GM19035 (cell line): ENCODE results near the gene GPC5.
A peak's percentile ranks its signal among the peaks of the same experiment; 100 is the strongest.
"Not testable (repeated sequence)": the region's sequence is repeated elsewhere in the genome, so short reads cannot be mapped to it uniquely, and the experiment has no call there.

ENCODE experiments used
- ATAC-seq: cut with Tn5 transposase; IDR thresholded peaks from one replicate; pipeline ENCODE4 v1.9.1; 2021; ENCODE audit not compliant: unreplicated experiment

The GPC5 gene

GRCh38 chr13:91398413-91399188, at the start of gene GPC5:
Gene GPC5, plus strand, starts transcription at chr13:91398621.
- peak; percentile 94 for ATAC-seq

DNA sequence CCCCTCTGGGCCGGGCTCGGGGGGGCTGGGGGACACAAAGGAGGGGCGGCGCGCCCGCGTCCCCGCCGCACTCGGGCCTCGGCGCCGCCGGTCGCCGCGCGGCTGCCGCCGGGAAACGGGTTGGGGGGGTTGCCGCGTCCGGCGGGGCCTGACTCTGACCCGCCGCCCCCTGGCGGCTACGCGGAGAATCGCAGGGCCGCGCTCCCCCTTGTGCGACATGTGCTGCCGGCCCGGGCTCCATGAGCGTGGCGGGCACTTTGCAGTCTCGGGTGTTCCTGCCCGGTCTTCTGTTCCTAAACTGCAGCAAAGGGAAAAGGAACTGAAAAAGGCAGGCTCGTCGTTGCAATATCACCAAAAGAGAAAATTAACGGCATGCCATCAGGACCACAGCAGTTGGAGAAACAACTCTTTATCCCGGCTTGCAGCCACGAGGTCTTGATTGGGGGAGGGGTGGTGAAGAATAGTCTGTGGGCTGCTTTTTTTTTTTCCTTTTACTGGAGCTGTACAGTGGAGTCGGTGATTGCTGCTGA, 49.5 kb upstream of the GPC5 start:
- ATAC-seq, result peak; percentile 54

DNA sequence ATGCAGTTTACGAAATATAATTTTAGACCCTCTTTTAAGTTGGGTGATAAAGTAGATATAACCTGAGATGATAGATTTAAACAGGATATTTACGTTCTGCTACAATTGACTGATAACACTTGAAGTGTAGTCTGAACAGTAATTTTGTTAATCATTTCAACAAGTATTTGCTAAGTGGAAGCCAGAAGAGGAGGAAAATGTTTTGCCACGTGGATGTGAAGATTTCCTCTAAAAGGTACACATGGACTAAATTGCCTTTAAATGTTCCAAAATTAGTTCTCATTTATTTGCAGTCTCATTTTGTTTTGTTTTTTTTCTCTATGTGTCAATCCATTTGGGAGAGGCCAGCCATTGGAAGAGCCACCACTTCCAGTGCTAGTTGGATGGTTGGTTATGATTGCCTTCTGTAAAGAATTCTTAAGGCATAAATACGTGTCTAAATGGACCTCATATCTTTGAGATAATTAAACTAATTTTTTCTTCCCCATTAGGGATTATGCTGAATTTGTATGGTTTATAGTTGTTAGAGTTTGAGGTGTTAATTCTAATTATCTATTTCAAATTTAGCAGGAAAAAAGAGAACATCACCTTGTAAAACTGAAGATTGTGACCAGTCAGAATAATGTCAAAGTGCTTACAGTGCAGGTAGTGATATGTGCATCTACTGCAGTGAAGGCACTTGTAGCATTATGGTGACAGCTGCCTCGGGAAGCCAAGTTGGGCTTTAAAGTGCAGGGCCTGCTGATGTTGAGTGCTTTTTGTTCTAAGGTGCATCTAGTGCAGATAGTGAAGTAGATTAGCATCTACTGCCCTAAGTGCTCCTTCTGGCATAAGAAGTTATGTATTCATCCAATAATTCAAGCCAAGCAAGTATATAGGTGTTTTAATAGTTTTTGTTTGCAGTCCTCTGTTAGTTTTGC, 48.2 kb upstream of the GPC5 start:
- no peak for ATAC-seq

- ATAC-seq, result no peak
Measured at GRCh38 chr13:91351123-91351522, 47.3 kb upstream of the GPC5 start.

DNA sequence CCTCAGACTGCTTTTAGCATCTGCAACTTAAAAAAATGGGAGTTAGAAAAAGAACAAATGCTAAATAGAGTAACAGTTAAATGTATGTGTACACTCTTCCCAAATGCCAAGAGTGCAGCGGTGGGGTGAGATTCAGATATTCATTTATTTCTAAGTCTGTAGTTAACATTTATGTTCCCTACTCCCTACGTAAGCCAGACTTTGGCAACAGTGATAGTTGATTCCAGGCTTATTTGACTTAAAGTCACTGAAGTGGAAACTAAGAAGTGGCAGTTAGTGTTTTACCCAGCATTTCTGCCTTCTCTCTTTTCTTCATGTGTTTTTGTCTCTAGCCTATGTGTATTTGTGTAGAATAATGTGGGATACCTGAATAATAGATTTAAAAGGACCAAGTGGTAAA, 46.4 kb upstream of the GPC5 start:
- ATAC-seq, result no peak

GRCh38 chr13:91352891-91353290, 45.5 kb upstream of the GPC5 start:
- not testable (repeated sequence) for ATAC-seq

DNA sequence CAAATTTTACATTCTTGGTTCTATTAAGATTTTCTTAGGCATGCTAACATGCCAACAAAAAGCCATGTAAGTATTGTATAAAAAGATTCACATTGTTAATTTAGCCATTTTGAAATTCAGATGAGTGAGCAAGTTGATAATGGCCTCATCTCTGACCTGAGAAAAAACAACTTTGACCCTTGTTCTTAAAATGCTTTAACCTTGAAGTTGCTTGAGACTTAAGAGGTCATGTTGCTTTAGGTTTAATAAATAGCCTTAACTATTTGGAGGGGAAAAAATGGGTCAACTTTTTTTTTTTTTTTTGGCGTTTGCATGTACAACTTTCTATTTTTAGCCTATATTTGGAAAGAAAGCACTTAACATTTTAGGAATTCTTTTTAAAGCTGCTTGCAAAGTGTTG, 44.9 kb upstream of the GPC5 start:
- no peak for ATAC-seq

GRCh38 chr13:91355099-91355825, 43.2 kb upstream of the GPC5 start:
- no peak for ATAC-seq

GRCh38 chr13:91355826-91356710, 42.4 kb upstream of the GPC5 start:
- no peak for ATAC-seq

DNA sequence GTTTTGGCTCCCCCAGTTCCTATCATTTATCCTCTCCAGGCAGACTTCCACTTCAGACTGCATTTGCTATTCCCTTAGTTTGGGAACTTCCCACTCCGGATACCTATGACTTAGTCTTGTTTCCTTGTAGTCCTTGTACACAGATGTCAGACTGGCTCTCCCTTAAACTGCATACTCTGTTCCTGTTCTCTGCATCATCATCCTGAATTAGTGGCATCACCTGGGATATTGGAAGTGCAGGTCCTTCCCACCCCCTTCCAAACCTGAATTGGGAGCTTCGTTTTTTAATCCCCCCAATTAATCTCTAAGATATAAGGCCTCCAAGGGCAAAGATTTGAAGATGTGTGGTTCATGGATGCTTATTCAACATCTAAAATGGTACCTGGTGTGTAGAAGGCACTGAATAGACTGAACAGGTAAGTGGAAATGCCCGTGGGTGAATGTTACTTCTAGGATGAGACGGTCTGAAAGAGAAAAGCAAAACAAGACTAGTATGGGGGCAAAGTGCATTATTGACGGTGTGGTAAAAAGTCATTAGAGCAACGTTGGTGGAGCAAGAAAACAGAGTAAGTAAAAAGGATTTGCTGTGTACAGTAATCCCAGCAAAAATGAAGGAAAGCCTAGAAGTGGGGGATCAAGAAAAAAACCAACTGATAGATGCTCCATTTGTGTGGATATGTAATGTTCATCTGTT, 41.4 kb upstream of the GPC5 start:
- no peak for ATAC-seq

GRCh38 chr13:91357613-91358386, 40.6 kb upstream of the GPC5 start:
- ATAC-seq, result no peak

- no peak for ATAC-seq
Measured at GRCh38 chr13:91358387-91358782, 40.0 kb upstream of the GPC5 start.

DNA sequence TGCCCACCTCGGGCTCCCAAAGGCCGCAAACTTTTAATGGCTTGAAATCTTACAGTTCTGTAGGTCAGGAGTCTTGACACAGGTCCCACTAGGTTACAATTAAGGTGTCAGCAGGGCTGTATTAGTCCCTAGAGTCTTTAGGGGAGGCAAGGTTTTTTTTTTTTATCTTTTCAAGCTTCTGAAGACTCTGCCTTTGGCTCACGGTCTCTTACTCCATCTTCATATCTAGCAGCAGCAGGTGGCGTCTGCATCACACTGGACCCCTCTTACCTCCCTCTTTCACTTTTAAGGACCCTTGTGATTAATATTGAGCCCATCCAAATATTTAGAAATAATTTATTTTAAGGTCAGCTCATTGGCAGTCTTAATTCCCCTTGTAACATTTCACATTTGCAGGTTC, 39.3 kb upstream of the GPC5 start:
- no peak for ATAC-seq

GRCh38 chr13:91359631-91360030, 38.8 kb upstream of the GPC5 start:
- no peak for ATAC-seq

- ATAC-seq, result no peak
Measured at GRCh38 chr13:91360246-91360751, 38.1 kb upstream of the GPC5 start.

DNA sequence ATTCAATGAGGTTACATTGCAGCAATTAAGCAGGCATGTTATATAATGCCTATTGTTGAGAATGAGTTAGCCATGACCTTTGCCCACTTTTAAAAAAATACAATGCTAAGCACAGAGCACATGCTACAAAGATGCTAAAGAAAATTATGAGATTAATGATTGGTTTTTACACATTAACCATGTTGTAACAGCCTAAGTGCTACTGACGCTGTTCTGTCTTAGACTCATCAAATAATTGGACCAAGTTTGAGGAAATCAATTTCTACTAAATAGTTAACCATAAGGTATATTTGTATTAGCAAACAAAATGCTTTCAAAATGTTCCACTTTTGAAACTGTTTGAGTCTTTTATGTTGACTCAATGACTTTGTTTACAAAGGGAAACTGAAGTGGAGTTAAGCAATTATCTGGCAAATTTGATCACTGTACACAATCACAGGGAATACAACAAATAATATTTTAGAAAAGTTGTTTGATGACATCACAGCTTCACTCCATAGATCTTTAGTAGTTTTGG, 36.6 kb upstream of the GPC5 start:
- no peak for ATAC-seq

DNA sequence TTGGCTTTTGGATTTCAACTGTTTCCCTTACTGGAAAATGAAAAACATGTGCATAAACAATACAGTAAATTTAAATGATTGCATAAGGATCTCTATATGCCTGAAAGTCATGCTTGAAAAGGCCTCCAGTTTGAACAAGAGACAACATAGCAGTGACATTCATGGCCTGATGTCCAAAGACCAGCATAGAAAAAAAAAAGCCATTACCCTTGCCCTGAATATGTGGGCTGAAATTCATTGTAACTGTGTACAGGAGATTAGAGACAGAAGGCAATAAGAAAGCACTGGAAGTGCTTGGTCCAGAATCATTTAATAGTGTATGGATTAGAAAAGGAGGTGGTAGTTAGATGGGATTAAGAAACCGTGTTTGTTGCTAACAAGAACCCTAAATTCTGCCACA, 35.5 kb upstream of the GPC5 start:
- ATAC-seq, result no peak

DNA sequence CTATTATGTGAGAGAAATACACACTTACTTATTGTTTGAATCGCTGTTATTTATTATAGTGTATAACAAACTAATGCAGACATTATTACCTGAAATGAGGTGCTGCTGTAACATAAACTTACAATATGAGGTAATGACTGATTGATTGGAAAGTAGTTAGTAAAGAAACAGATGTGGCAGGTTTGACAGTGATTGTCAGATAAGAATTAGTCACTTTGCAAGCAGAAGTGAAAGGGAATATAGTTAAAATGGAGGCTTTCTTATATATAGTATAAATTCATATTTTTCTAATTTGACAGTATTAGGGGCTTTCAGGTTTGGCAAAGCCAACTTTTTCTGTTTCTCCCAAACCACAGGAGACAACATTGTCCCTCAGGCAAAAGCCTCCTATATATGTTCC, 30.3 kb upstream of the GPC5 start:
- no peak for ATAC-seq
